ENCODE results near the gene GTPBP1. TPM values are rescaled to one million over a fixed set of nuclear protein-coding genes. Genes with fewer than 3 reads are reported as not detected.
A peak's percentile ranks its signal among the peaks of the same experiment; 100 is the strongest.

GTPBP1 gene
- total and polyA plus RNA-seq, 8 donors: 9.2 to 199 (median 28.5) TPM

- TF ChIP-seq POLR2A (IDR thresholded peaks at IDR 0.05) (no peak), EP300 (IDR thresholded peaks at IDR 0.05) (no peak), POLR2AphosphoS5 (IDR thresholded peaks at IDR 0.05) (no peak), CTCF (IDR thresholded peaks at IDR 0.05) (no peak)
- peak; percentile 60 to 75 for DNase-seq
- 0 to 1% (median 0%) methylated on average over 27 to 79 of the region's 80 CpGs for WGBS, 5 donors
- Histone ChIP-seq H3K36me3 (peaks cover 0 to 20% (median 17%) of the 10 kb centered on the region in 4 donors), H3K4me1 (peaks cover 38 to 63% (median 44%) of the 10 kb centered on the region in 4 donors), H3K4me3 (peak overlapping the region; percentile 80 to 92 (median 88)), H3K9me3 (no peaks in the 10 kb centered on the region), H3K27me3 (no peaks in the 10 kb centered on the region), H3K27ac (peak overlapping the region; percentile 96 to 100 (median 98))
- intact Hi-C loops (cut with DNase I; ENCODE audit: low total_unique reads): no loop called here
Measured at GRCh38 chr22:38706101-38706900, 557 bp downstream of the GTPBP1 start.

- Histone ChIP-seq H3K4me1 (peaks cover 32 to 63% (median 39%) of the 10 kb centered on the region in 4 donors), H3K4me3 (peak overlapping the region; percentile 80 to 92 (median 88)), H3K9me3 (no peaks in the 10 kb centered on the region), H3K36me3 (peaks cover 0 to 21% (median 17%) of the 10 kb centered on the region in 4 donors), H3K27ac (peak overlapping the region; percentile 96 to 100 (median 98)), H3K27me3 (no peaks in the 10 kb centered on the region)
- TF ChIP-seq CTCF (IDR thresholded peaks at IDR 0.05): no peak
- no peak for TF ChIP-seq POLR2AphosphoS5 (IDR thresholded peaks at IDR 0.05)
- TF ChIP-seq POLR2A (IDR thresholded peaks at IDR 0.05): no peak
- no peak for TF ChIP-seq EP300 (IDR thresholded peaks at IDR 0.05)
- intact Hi-C loops (cut with DNase I; ENCODE audit: low total_unique reads): no loop called here
- DNase-seq: no peak
- whole genome bisulfite sequencing, 5 donors: 0 to 2% (median 1%) methylated on average over 4 of the region's 4 CpGs
Measured at GRCh38 chr22:38706901-38707195, 1.1 kb downstream of the GTPBP1 start.

DNA sequence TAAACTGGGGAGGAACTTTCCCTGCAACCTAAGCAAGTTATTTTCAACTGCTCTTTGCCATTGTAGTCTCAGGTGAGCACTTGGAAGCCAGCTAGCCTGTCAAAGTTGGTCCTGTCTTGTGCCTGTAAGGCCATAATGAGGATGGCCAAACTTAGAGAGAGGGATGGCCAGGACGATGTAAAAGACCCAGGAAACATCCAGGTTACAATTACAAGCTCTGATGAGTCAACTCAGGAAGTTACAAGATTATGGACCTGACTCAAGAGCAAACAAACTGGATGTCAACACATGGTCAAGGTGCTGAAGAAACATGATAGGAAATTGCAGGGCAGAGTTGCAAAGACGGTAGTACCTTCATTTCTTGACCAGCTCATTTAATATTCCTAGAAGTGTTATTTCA, 1.6 kb downstream of the GTPBP1 start:
- peak overlapping the region; percentile 80 to 92 (median 88) for H3K4me3 ChIP-seq
- intact Hi-C loops (cut with DNase I; ENCODE audit: low total_unique reads): no loop called here
- TF ChIP-seq POLR2AphosphoS5 (IDR thresholded peaks at IDR 0.05) (peak in 2 of 3 donors; percentile 32 to 57), CTCF (IDR thresholded peaks at IDR 0.05) (no peak)

DNA sequence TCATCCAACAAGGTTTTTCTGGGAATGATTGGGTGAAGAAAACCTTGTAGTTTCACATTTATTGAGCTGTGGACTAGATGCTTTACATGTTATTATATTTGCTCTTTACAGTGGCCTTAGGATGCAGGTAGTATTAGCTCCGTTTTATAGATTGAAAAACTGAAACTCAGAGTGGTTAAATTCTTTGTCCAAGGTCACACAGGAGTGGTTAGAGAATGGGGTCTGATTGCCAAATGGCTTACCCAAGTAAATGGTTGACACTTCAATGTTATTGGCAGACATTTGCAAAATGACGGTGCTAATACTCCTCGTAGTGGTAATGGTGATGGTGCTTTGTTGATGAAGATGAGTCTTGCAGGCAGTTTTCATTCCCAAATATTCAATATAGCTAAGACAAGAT, 2.2 kb downstream of the GTPBP1 start:
- no peak for DNase-seq
- Histone ChIP-seq H3K36me3 (peaks cover 0 to 24% (median 21%) of the 10 kb centered on the region in 4 donors), H3K27me3 (no peaks in the 10 kb centered on the region), H3K4me3 (peak overlapping the region in 2 of 4 donors; percentile 80 to 92), H3K27ac (peak overlapping the region in 2 of 5 donors; percentile 96 to 99), H3K4me1 (peaks cover 36 to 72% (median 45%) of the 10 kb centered on the region in 4 donors), H3K9me3 (no peaks in the 10 kb centered on the region)
- intact Hi-C loops (cut with DNase I; ENCODE audit: low total_unique reads): no loop called here
- 82 to 90% (median 88%) methylated on average over 3 of the region's 3 CpGs for WGBS, 5 donors
- no peak for TF ChIP-seq POLR2AphosphoS5 (IDR thresholded peaks at IDR 0.05)
- TF ChIP-seq POLR2A (IDR thresholded peaks at IDR 0.05): no peak
- TF ChIP-seq EP300 (IDR thresholded peaks at IDR 0.05): no peak

More for the DNA sequence above, 1.6 kb downstream of the GTPBP1 start:
- H3K27me3 ChIP-seq: no peaks in the 10 kb centered on the region
- peaks cover 0 to 21% (median 19%) of the 10 kb centered on the region in 4 donors for H3K36me3 ChIP-seq
- H3K9me3 ChIP-seq: no peaks in the 10 kb centered on the region
- DNase-seq: peak in 1 of 2 donors; percentile 54
- 10 to 34% (median 20%) methylated on average over 2 of the region's 2 CpGs for WGBS, 5 donors
- peak overlapping the region; percentile 68 to 100 (median 97) for H3K27ac ChIP-seq
- H3K4me1 ChIP-seq: peaks cover 35 to 66% (median 39%) of the 10 kb centered on the region in 4 donors

DNA sequence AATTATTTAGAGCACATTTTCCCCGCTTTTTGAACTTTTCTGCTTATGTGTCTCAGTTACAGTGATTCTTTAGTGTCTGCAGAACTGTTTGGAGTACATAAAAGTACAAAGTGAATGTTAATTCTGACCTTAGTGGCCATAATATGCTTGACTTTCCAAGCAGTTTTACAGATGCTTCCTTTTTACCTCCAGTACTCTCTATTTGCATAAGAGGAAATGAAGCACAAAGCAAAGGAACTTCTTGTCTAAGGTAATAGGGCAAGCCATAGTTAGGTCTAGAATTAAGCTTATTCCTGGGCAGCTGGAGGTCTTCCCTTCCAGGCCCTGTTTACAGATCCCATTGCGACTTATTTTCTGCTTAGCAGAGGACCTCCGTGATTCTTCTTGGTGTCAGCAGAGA, 3.6 kb downstream of the GTPBP1 start:
- Histone ChIP-seq H3K36me3 (peaks cover 0 to 24% (median 21%) of the 10 kb centered on the region in 4 donors), H3K4me1 (peaks cover 35 to 85% (median 51%) of the 10 kb centered on the region in 4 donors), H3K27me3 (no peaks in the 10 kb centered on the region), H3K27ac (no peak overlapping the region), H3K4me3 (no peak overlapping the region), H3K9me3 (no peaks in the 10 kb centered on the region)
- intact Hi-C loops (cut with DNase I; ENCODE audit: low total_unique reads): no loop called here
- DNase-seq: no peak
- WGBS, 5 donors: 83 to 89% (median 88%) methylated on average over 3 of the region's 3 CpGs
- TF ChIP-seq CTCF (IDR thresholded peaks at IDR 0.05) (no peak), POLR2AphosphoS5 (IDR thresholded peaks at IDR 0.05) (no peak), POLR2A (IDR thresholded peaks at IDR 0.05) (no peak), EP300 (IDR thresholded peaks at IDR 0.05) (no peak)
